Inferior parietal cortex (tissue), 1 donor: ENCODE data around the gene RNF141.

Experiments used
- DNase-seq: peaks from one replicate; pipeline ENCODE4 v3.0.0-alpha.2; 2016; ENCODE audit errors: extremely low spot score

The RNF141 gene

GRCh38 chr11:10540915-10541560 lies at the start of gene RNF141:
Gene RNF141 (minus strand): TSS chr11:10541187. CDS start chr11:10534158, 7,029 bp downstream.
- peak; percentile 94 for DNase-seq

GRCh38 chr11:10590218-10590915 lies 49.4 kb upstream of the RNF141 start:
- DNase-seq = no peak

GRCh38 chr11:10588904-10589303 lies 47.9 kb upstream of the RNF141 start:
- DNase-seq = no peak

GRCh38 chr11:10587995-10588394 lies 47.0 kb upstream of the RNF141 start:
- DNase-seq = no peak

GRCh38 chr11:10587388-10587787 lies 46.4 kb upstream of the RNF141 start:
- DNase-seq = no peak

GRCh38 chr11:10584071-10584501 lies 43.1 kb upstream of the RNF141 start:
- no peak for DNase-seq

- no peak for DNase-seq
Observed at GRCh38 chr11:10581481-10582019, 40.6 kb upstream of the RNF141 start.

- no peak for DNase-seq
Observed at GRCh38 chr11:10580623-10581022, 39.6 kb upstream of the RNF141 start.

- no peak for DNase-seq
Observed at GRCh38 chr11:10579700-10580099, 38.7 kb upstream of the RNF141 start.

- no peak for DNase-seq
Observed at GRCh38 chr11:10576035-10576398, 35.0 kb upstream of the RNF141 start.

- DNase-seq = no peak
Observed at GRCh38 chr11:10575346-10576034, 34.5 kb upstream of the RNF141 start.

- DNase-seq = no peak
Observed at GRCh38 chr11:10573556-10573955, 32.6 kb upstream of the RNF141 start.

- no peak for DNase-seq
Observed at GRCh38 chr11:10573028-10573427, 32.0 kb upstream of the RNF141 start.

GRCh38 chr11:10572533-10572932 lies 31.5 kb upstream of the RNF141 start:
- peak; percentile 45 for DNase-seq

- no peak for DNase-seq
Observed at GRCh38 chr11:10568486-10568941, 27.5 kb upstream of the RNF141 start, which contains the start of gene LYVE1. Gene LYVE1 (minus strand): TSS chr11:10568665. CDS start chr11:10568532, 133 bp downstream.

GRCh38 chr11:10567446-10567845 lies 26.5 kb upstream of the RNF141 start:
- no peak for DNase-seq

- no peak for DNase-seq
Observed at GRCh38 chr11:10566257-10566957, 25.4 kb upstream of the RNF141 start.

- no peak for DNase-seq
Observed at GRCh38 chr11:10565493-10565892, 24.5 kb upstream of the RNF141 start.

- no peak for DNase-seq
Observed at GRCh38 chr11:10564696-10565318, 23.8 kb upstream of the RNF141 start.

- DNase-seq = no peak
Observed at GRCh38 chr11:10564030-10564429, 23.0 kb upstream of the RNF141 start.

- DNase-seq = no peak
Observed at GRCh38 chr11:10561947-10562346, 21.0 kb upstream of the RNF141 start.
